ENCODE measurements around the gene RNF212.

DNA sequence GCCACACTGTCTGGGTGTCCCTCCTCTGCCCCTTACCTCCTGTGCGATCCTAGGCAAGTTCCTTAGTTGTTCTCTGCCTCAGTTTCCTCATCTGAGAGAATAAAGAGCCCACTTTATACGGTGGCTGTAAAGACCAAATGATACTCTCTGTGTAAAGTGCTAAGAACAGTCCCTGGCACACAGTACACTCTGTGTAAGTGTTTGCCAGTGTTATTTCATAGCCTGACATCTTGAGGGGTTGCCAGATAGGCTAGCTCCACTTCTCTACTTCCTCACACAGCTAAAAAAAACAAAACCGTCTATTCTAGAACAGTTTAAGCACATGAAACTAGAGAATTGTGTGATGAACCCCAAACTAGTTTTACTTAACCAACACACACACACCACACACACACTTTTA is 42.0 kb upstream of the RNF212 start:
- no peak for TF ChIP-seq ISL1 (CRISPR knock-in tag; IDR thresholded peaks at IDR 0.05)
- TF ChIP-seq, protein P1, sequence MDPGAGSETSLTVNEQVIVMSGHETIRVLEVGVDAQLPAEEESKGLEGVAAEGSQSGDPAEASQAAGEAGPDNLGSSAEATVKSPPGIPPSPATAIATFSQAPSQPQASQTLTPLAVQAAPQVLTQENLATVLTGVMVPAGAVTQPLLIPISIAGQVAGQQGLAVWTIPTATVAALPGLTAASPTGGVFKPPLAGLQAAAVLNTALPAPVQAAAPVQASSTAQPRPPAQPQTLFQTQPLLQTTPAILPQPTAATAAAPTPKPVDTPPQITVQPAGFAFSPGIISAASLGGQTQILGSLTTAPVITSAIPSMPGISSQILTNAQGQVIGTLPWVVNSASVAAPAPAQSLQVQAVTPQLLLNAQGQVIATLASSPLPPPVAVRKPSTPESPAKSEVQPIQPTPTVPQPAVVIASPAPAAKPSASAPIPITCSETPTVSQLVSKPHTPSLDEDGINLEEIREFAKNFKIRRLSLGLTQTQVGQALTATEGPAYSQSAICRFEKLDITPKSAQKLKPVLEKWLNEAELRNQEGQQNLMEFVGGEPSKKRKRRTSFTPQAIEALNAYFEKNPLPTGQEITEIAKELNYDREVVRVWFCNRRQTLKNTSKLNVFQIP (CRISPR knock-in tag; IDR thresholded peaks at IDR 0.05; ENCODE audit: borderline replicate concordance, low read depth) = no peak
- TF ChIP-seq, protein P2, sequence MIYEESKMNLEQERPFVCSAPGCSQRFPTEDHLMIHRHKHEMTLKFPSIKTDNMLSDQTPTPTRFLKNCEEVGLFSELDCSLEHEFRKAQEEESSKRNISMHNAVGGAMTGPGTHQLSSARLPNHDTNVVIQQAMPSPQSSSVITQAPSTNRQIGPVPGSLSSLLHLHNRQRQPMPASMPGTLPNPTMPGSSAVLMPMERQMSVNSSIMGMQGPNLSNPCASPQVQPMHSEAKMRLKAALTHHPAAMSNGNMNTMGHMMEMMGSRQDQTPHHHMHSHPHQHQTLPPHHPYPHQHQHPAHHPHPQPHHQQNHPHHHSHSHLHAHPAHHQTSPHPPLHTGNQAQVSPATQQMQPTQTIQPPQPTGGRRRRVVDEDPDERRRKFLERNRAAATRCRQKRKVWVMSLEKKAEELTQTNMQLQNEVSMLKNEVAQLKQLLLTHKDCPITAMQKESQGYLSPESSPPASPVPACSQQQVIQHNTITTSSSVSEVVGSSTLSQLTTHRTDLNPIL (CRISPR knock-in tag; IDR thresholded peaks at IDR 0.05; ENCODE audit: low read depth) = no peak
